ENCODE data around the gene TAC4. TPM values are rescaled to one million over a fixed set of nuclear protein-coding genes. Genes with fewer than 3 reads are reported as not detected.

The TAC4 gene
- total and polyA plus RNA-seq, 2 of the 13 experiments (the other 11 are each of a cell fraction or from before 2014, with no cell fraction given): not detected

GRCh38 chr17:49887086-49887743 is 39.3 kb upstream of the TAC4 start (continued):
- no peak for TF ChIP-seq ZNF496 (CRISPR knock-in tag; IDR thresholded peaks at IDR 0.05; ENCODE audit: insufficient replicate concordance)
- peak; percentile 30 for TF ChIP-seq HNRNPLL (IDR thresholded peaks at IDR 0.05; ENCODE audit: low read depth, low read length, poor library complexity, severe bottlenecking)
- TF ChIP-seq ISL2 (CRISPR knock-in tag; IDR thresholded peaks at IDR 0.05): peak; percentile 61; the same call in 1 of the 2 replicates
- TF ChIP-seq NCOA2 (CRISPR knock-in tag; IDR thresholded peaks at IDR 0.05): peak; percentile 86
- TF ChIP-seq FIP1L1 (IDR thresholded peaks at IDR 0.05; ENCODE audit: borderline replicate concordance, insufficient read depth, low read depth, low read length): no peak
- peak; percentile 89; the same call in 1 of the 2 replicates for TF ChIP-seq BRD4 (CRISPR knock-in tag; IDR thresholded peaks at IDR 0.05)
- TF ChIP-seq RBM22 (optimal IDR thresholded peaks at IDR 0.05; ENCODE audit: low read length): no peak
- no peak for TF ChIP-seq ZNF878 (CRISPR knock-in tag; IDR thresholded peaks at IDR 0.05)
- peak; percentile 74 for TF ChIP-seq FOXO1 (CRISPR knock-in tag; IDR thresholded peaks at IDR 0.05)
- TF ChIP-seq ZFX (CRISPR knock-in tag; IDR thresholded peaks at IDR 0.05; ENCODE audit: low read depth): peak; percentile 77
- TF ChIP-seq ZNF557 (CRISPR knock-in tag; IDR thresholded peaks at IDR 0.05): no peak
- TF ChIP-seq ZBTB38 (CRISPR knock-in tag; IDR thresholded peaks at IDR 0.05): no peak; the same call in none of the 2 replicates
- no peak for TF ChIP-seq ONECUT2 (CRISPR knock-in tag; IDR thresholded peaks at IDR 0.05)
- no peak for TF ChIP-seq TEAD2 (CRISPR knock-in tag; IDR thresholded peaks at IDR 0.05)
- TF ChIP-seq ZFP37 (CRISPR knock-in tag; IDR thresholded peaks at IDR 0.05; ENCODE audit: borderline replicate concordance): no peak; the same call in 1 of the 2 replicates
- TF ChIP-seq ISX (CRISPR knock-in tag; conservative IDR thresholded peaks at IDR 0.05): no peak
- TF ChIP-seq SIN3A (IDR thresholded peaks at IDR 0.05; ENCODE audit: borderline replicate concordance, low read depth, low read length): no peak
- peak; percentile 56; the same call in 1 of the 2 replicates for TF ChIP-seq ZNF331 (CRISPR knock-in tag; IDR thresholded peaks at IDR 0.05)
- TF ChIP-seq MXD3 (CRISPR knock-in tag; IDR thresholded peaks at IDR 0.05): no peak
- TF ChIP-seq RNF219 (CRISPR knock-in tag; IDR thresholded peaks at IDR 0.05): no peak
- TF ChIP-seq ZNF556 (CRISPR knock-in tag; IDR thresholded peaks at IDR 0.05; ENCODE audit: borderline replicate concordance): no peak
- no peak for TF ChIP-seq ZNF775 (CRISPR knock-in tag; IDR thresholded peaks at IDR 0.05; ENCODE audit: borderline replicate concordance)
- TF ChIP-seq ZFAT (CRISPR knock-in tag; conservative IDR thresholded peaks at IDR 0.05): no peak
- TF ChIP-seq ETS1 (CRISPR knock-in tag; IDR thresholded peaks at IDR 0.05): no peak
- TF ChIP-seq ATF5 (CRISPR knock-in tag; IDR thresholded peaks at IDR 0.05; ENCODE audit: low read depth): no peak
- no peak for TF ChIP-seq ZNF282 (IDR thresholded peaks at IDR 0.05; ENCODE audit: partially characterized antibody)

All from HepG2 (cell line).